ENCODE data around the gene FADS6.

DNA sequence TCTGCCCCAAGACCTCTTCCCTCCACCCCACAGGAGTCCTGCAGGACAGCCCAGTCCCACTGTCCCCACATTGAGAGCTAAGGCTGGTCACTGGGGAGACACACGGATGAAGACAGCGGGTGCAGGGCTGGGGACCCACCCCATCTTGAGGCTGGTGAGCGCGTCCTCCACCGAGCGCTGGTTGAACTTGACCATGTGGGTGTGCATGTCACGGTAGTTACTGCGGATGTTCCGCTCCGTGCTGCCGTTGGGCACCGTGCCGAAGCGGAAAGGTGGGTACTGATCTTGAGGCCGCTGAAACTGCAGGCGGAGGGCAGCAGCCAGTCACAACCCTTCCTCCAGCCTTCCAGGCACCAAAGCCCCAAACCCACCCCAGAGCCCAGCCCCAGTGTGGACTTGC is 46.8 kb downstream of the FADS6 start:
- TF ChIP-seq, protein P1, sequence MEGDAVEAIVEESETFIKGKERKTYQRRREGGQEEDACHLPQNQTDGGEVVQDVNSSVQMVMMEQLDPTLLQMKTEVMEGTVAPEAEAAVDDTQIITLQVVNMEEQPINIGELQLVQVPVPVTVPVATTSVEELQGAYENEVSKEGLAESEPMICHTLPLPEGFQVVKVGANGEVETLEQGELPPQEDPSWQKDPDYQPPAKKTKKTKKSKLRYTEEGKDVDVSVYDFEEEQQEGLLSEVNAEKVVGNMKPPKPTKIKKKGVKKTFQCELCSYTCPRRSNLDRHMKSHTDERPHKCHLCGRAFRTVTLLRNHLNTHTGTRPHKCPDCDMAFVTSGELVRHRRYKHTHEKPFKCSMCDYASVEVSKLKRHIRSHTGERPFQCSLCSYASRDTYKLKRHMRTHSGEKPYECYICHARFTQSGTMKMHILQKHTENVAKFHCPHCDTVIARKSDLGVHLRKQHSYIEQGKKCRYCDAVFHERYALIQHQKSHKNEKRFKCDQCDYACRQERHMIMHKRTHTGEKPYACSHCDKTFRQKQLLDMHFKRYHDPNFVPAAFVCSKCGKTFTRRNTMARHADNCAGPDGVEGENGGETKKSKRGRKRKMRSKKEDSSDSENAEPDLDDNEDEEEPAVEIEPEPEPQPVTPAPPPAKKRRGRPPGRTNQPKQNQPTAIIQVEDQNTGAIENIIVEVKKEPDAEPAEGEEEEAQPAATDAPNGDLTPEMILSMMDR (optimal IDR thresholded peaks at IDR 0.05 in 1 of 3, IDR thresholded peaks at IDR 0.05 in 1 of 3, conservative IDR thresholded peaks at IDR 0.05 in 1 of 3; ENCODE audit: extremely low read depth in 1 of 3, insufficient read depth in 2 of 3, low read length in 3 of 3) = no peak
- TF ChIP-seq EZH2 (IDR thresholded peaks at IDR 0.05; ENCODE audit: low read length) = no peak

All from keratinocyte (primary cell).